Urinary bladder (tissue), 4 donors: ENCODE measurements around the gene TEX29. TPM values are rescaled to one million over a fixed set of nuclear protein-coding genes. Genes with fewer than 3 reads are reported as not detected.

Experiments
- DNase-seq: peaks from one replicate; pipeline ENCODE4 v3.0.0-alpha.2; 2015; ENCODE audit errors: extremely low spot score
- H3K27ac ChIP-seq: one replicate; pipeline ENCODE4 v1.5.1; 2013; ENCODE audit warnings: low read depth, mild to moderate bottlenecking, moderate library complexity
- H3K36me3 ChIP-seq: one replicate; pipeline ENCODE4 v1.6.1; 2013; ENCODE audit warnings: mild to moderate bottlenecking, moderate library complexity; ENCODE audit not compliant: insufficient read depth
- H3K4me1 ChIP-seq: one replicate; pipeline ENCODE4 v1.6.1; 2013; ENCODE audit warnings: mild to moderate bottlenecking, moderate library complexity; ENCODE audit not compliant: insufficient read depth
- H3K4me3 ChIP-seq: one replicate; pipeline ENCODE4 v1.5.1; 2013; ENCODE audit warnings: low read depth, low read length
- WGBS: extraction: QIAGEN DNeasy Blood & Tissue Kit; methylation state at CpG from one replicate; pipeline ENCODE4 v1.1.7; 2013; 5-methylcytosine and 5-hydroxymethylcytosine counted together
- polyA plus RNA-seq: library from polyadenylated mRNA; stranded (reverse); fragments of 200-250 nt; gene quantifications from one replicate; pipeline ENCODE4 v1.2.3, GENCODE V29; 2013
- total RNA-seq: library from RNA; depleted of rRNA; stranded (reverse); fragments of >200 nt; gene quantifications from one replicate; pipeline ENCODE4 v1.2.3, GENCODE V29; 2014
- donor health status: healthy with polysubstance abuse.
- donor health status: healthy.

The TEX29 gene
- total and polyA plus RNA-seq, 2 donors, result 0.32 TPM; not detected in 1

- no peaks in the 10 kb centered on the region for H3K4me1 ChIP-seq
- H3K36me3 ChIP-seq, result no peaks in the 10 kb centered on the region
- WGBS, result 67% methylated on average over 6 of the region's 6 CpGs
- H3K27ac ChIP-seq, result no peak overlapping the region
- H3K4me3 ChIP-seq, result no peak overlapping the region
- DNase-seq, result no peak
Observed at GRCh38 chr13:111385183-111385857, 64.9 kb downstream of the TEX29 start.

- DNase-seq, result no peak
- WGBS, result 85% methylated on average over 24 of the region's 24 CpGs
Observed at GRCh38 chr13:111387026-111387871, 66.8 kb downstream of the TEX29 start.

GRCh38 chr13:111387945-111388600, 67.6 kb downstream of the TEX29 start:
- Histone ChIP-seq H3K4me3 (no peak overlapping the region), H3K27ac (no peak overlapping the region), H3K36me3 (no peaks in the 10 kb centered on the region), H3K4me1 (no peaks in the 10 kb centered on the region)
- 76% methylated on average over 18 of the region's 18 CpGs for WGBS
- no peak for DNase-seq

More at GRCh38 chr13:111387026-111387871, 66.8 kb downstream of the TEX29 start:
- H3K4me3 ChIP-seq, result no peak overlapping the region
- no peak overlapping the region for H3K27ac ChIP-seq
- no peaks in the 10 kb centered on the region for H3K4me1 ChIP-seq
- no peaks in the 10 kb centered on the region for H3K36me3 ChIP-seq

GRCh38 chr13:111388851-111389500, 68.5 kb downstream of the TEX29 start:
- 84% methylated on average over 19 of the region's 19 CpGs for WGBS
- no peak for DNase-seq
- Histone ChIP-seq H3K27ac (no peak overlapping the region), H3K36me3 (no peaks in the 10 kb centered on the region), H3K4me1 (no peaks in the 10 kb centered on the region), H3K4me3 (no peak overlapping the region)

- no peak overlapping the region for H3K4me3 ChIP-seq
- H3K27ac ChIP-seq, result no peak overlapping the region
- 77% methylated on average over 21 of the region's 21 CpGs for WGBS
- DNase-seq, result no peak
- no peaks in the 10 kb centered on the region for H3K4me1 ChIP-seq
- H3K36me3 ChIP-seq, result no peaks in the 10 kb centered on the region
Observed at GRCh38 chr13:111389621-111390521, 69.4 kb downstream of the TEX29 start.

- WGBS, result 84% methylated on average over 18 of the region's 18 CpGs
- no peak for DNase-seq
- Histone ChIP-seq H3K4me3 (no peak overlapping the region), H3K27ac (no peak overlapping the region), H3K36me3 (no peaks in the 10 kb centered on the region), H3K4me1 (no peaks in the 10 kb centered on the region)
Observed at GRCh38 chr13:111390522-111391270, 70.3 kb downstream of the TEX29 start.

GRCh38 chr13:111392486-111392885, 72.0 kb downstream of the TEX29 start:
- DNase-seq, result no peak
- Histone ChIP-seq H3K27ac (no peak overlapping the region), H3K4me1 (no peaks in the 10 kb centered on the region), H3K4me3 (no peak overlapping the region), H3K36me3 (no peaks in the 10 kb centered on the region)
- WGBS, result 54% methylated on average over 9 of the region's 9 CpGs

- H3K27ac ChIP-seq, result no peak overlapping the region
- WGBS, result 64% methylated on average over 8 of the region's 8 CpGs
Observed at GRCh38 chr13:111393221-111393790, 72.9 kb downstream of the TEX29 start.

More at GRCh38 chr13:111393221-111393790, 72.9 kb downstream of the TEX29 start:
- Histone ChIP-seq H3K4me3 (no peak overlapping the region), H3K4me1 (no peaks in the 10 kb centered on the region), H3K36me3 (no peaks in the 10 kb centered on the region)
- no peak for DNase-seq

Other genes starting within 250 kb of the TEX29 start
- gene ARHGEF7, start 205.3 kb upstream of the TEX29 start, total RNA-seq, result 148 TPM
- 29.8 TPM for gene ARHGEF7, start 205.3 kb upstream of the TEX29 start, polyA plus RNA-seq